ENCODE results near the gene SLIT3.

SLIT3 gene

DNA sequence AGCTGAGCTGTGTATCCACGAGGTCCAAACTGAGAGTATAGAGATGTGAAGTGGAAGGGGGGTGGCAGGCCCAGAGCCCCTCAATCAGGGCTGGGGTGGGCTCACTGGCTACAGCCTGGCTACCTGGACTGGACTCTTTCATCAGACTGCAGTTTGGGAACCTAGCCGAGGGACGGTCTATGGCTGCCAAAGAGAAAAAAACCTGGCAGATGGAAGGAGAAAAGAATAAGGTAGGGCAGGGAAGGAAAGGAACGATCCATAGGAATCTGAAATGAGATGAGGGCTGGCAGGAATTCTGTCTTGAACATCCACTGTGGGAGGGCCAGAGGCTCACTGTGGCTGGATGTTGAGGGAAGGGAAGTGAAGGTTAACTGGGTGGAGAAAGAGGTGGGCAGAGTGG is 497.4 kb downstream of the SLIT3 start:
- Histone ChIP-seq H3K27me3 (ENCODE audit: low read length) (no peaks in the 10 kb centered on the region), H4K20me1 (ENCODE audit: low read depth, low read length) (no peaks in the 10 kb centered on the region), H3K4me2 (ENCODE audit: low read depth, low read length, poor library complexity, severe bottlenecking) (no peak overlapping the region), H3K36me3 (ENCODE audit: low read length) (no peaks in the 10 kb centered on the region), H3K4me3 (ENCODE audit: insufficient read depth, low read length, poor library complexity, severe bottlenecking) (no peak overlapping the region), H3K27ac (ENCODE audit: low read depth, low read length) (no peak overlapping the region), H2AFZ (ENCODE audit: low read depth, low read length, severe bottlenecking) (no peak overlapping the region), H3K9ac (ENCODE audit: low read length) (no peak overlapping the region), H3K9me3 (ENCODE audit: insufficient read depth, low read length) (no peaks in the 10 kb centered on the region), H3K79me2 (ENCODE audit: insufficient read depth, low read length) (no peaks in the 10 kb centered on the region), H3F3A (ENCODE audit: insufficient read depth) (no peaks in the 10 kb centered on the region), H3K9me2 (replicated peaks; ENCODE audit: insufficient read depth, low read length) (no peaks in the 10 kb centered on the region)
- TF ChIP-seq, protein P1, sequence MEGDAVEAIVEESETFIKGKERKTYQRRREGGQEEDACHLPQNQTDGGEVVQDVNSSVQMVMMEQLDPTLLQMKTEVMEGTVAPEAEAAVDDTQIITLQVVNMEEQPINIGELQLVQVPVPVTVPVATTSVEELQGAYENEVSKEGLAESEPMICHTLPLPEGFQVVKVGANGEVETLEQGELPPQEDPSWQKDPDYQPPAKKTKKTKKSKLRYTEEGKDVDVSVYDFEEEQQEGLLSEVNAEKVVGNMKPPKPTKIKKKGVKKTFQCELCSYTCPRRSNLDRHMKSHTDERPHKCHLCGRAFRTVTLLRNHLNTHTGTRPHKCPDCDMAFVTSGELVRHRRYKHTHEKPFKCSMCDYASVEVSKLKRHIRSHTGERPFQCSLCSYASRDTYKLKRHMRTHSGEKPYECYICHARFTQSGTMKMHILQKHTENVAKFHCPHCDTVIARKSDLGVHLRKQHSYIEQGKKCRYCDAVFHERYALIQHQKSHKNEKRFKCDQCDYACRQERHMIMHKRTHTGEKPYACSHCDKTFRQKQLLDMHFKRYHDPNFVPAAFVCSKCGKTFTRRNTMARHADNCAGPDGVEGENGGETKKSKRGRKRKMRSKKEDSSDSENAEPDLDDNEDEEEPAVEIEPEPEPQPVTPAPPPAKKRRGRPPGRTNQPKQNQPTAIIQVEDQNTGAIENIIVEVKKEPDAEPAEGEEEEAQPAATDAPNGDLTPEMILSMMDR (IDR thresholded peaks at IDR 0.05; ENCODE audit: insufficient read depth, low read length, poor library complexity, severe bottlenecking), result no peak
- TF ChIP-seq EZH2phosphoT487 (conservative IDR thresholded peaks at IDR 0.05; ENCODE audit: low read length), result no peak

DNA sequence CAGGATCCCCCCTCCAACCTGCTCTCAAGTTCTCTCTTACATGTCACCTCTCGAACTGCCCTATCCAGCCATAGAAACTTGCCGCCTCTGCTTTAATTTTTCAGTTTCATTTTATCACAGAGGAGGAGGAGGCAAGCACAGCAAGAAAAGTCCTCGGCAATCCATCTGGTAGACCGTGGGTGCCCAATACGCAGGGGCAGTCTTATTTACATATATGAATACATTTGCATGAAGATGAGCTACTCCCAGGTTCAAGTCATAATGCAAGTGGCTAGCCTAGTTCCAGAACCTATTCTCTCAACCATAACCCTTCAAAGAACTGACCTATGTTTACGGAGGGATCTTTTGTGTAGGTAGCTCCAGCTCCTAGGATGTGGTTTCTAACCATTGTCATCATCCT is 498.6 kb downstream of the SLIT3 start:
- Histone ChIP-seq H3K9me3 (ENCODE audit: insufficient read depth, low read length) (no peaks in the 10 kb centered on the region), H3K36me3 (ENCODE audit: low read length) (no peaks in the 10 kb centered on the region), H3K9me2 (replicated peaks; ENCODE audit: insufficient read depth, low read length) (no peaks in the 10 kb centered on the region), H3K4me3 (ENCODE audit: insufficient read depth, low read length, poor library complexity, severe bottlenecking) (no peak overlapping the region), H3K27ac (ENCODE audit: low read depth, low read length) (no peak overlapping the region), H3F3A (ENCODE audit: insufficient read depth) (no peaks in the 10 kb centered on the region), H3K9ac (ENCODE audit: low read length) (no peak overlapping the region), H3K4me2 (ENCODE audit: low read depth, low read length, poor library complexity, severe bottlenecking) (no peak overlapping the region), H3K27me3 (ENCODE audit: low read length) (no peaks in the 10 kb centered on the region), H3K79me2 (ENCODE audit: insufficient read depth, low read length) (no peaks in the 10 kb centered on the region), H4K20me1 (ENCODE audit: low read depth, low read length) (no peaks in the 10 kb centered on the region), H2AFZ (ENCODE audit: low read depth, low read length, severe bottlenecking) (no peak overlapping the region)
- TF ChIP-seq, protein P1 (IDR thresholded peaks at IDR 0.05; ENCODE audit: insufficient read depth, low read length, poor library complexity, severe bottlenecking), result no peak
- TF ChIP-seq EZH2phosphoT487 (conservative IDR thresholded peaks at IDR 0.05; ENCODE audit: low read length), result no peak

DNA sequence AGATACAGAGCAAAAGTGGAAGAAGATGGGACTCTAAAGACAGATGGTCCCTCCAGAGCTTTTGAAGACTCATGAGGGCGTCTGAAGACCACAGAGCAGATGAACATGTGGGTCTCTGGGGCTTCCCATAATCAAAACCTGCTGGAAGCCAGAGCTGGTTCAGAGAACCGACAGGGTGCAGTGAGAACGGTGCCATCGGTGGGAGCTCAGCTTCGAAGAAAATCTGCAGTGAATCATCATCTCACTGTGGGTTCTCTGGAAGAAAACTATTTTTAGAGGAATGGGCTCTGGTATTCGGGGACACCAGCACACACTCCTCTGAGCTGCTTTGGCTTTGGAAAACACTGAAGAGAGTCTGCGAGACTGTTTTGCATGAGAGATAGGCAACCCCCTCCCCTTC is 499.4 kb downstream of the SLIT3 start:
- Histone ChIP-seq H3K4me2 (ENCODE audit: low read depth, low read length, poor library complexity, severe bottlenecking) (no peak overlapping the region), H3K27ac (ENCODE audit: low read depth, low read length) (no peak overlapping the region), H3K27me3 (ENCODE audit: low read length) (no peaks in the 10 kb centered on the region), H3K9me3 (ENCODE audit: insufficient read depth, low read length) (no peaks in the 10 kb centered on the region), H2AFZ (ENCODE audit: low read depth, low read length, severe bottlenecking) (no peak overlapping the region), H4K20me1 (ENCODE audit: low read depth, low read length) (no peaks in the 10 kb centered on the region), H3K36me3 (ENCODE audit: low read length) (no peaks in the 10 kb centered on the region), H3K4me3 (ENCODE audit: insufficient read depth, low read length, poor library complexity, severe bottlenecking) (no peak overlapping the region), H3K79me2 (ENCODE audit: insufficient read depth, low read length) (no peaks in the 10 kb centered on the region), H3K9me2 (replicated peaks; ENCODE audit: insufficient read depth, low read length) (no peaks in the 10 kb centered on the region), H3F3A (ENCODE audit: insufficient read depth) (no peaks in the 10 kb centered on the region), H3K9ac (ENCODE audit: low read length) (no peak overlapping the region)
- no peak for TF ChIP-seq EZH2phosphoT487 (conservative IDR thresholded peaks at IDR 0.05; ENCODE audit: low read length)
- TF ChIP-seq, protein P1 (IDR thresholded peaks at IDR 0.05; ENCODE audit: insufficient read depth, low read length, poor library complexity, severe bottlenecking), result no peak

Data from SU-DHL-6 (cell line).